Heart left ventricle (tissue), 16 donors: ENCODE measurements around the gene ANXA8. TPM values are rescaled to one million over a fixed set of nuclear protein-coding genes. Genes with fewer than 3 reads are reported as not detected.
"Not testable (repeated sequence)": the region's sequence is repeated elsewhere in the genome, so short reads cannot be mapped to it uniquely, and the experiment has no call there.

Source experiments
- ATAC-seq, 4 donors: fragments of 200-7000 bp; cut with Tn5 transposase; one replicate each; pipeline ENCODE4 v1.9.1; 2020 to 2022; ENCODE audit warnings: moderate library complexity in 4 of 4, mild to moderate bottlenecking in 3 of 4, moderate number of reproducible peaks in 1 of 4
- DNase-seq, 5 donors: peaks; one replicate each; pipeline ENCODE4 v3.0.0-alpha.2; 2020
- H3K27ac ChIP-seq, 12 donors: fragments of 200-600 bp; sonication (generic) in 4 of 12; one replicate each; pipeline versions ENCODE4 v1.5.0 to v1.8.0; 2016 to 2022; ENCODE audit warnings: mild to moderate bottlenecking in 2 of 12
- H3K27me3 ChIP-seq, 9 donors: fragments of 200-600 bp; sonication (generic) in 2 of 9; one replicate each; pipeline versions ENCODE4 v1.5.1 to v1.8.0; 2016 to 2022; ENCODE audit warnings: mild to moderate bottlenecking in 3 of 9
- H3K36me3 ChIP-seq, 9 donors: fragments of 200-600 bp; sonication (generic) in 2 of 9; one replicate each; pipeline versions ENCODE4 v1.5.0 to v1.8.0; 2018 to 2022; ENCODE audit warnings: mild to moderate bottlenecking in 2 of 9
- H3K4me1 ChIP-seq, 12 donors: fragments of 200-600 bp; sonication (generic) in 4 of 12; one replicate each; pipeline versions ENCODE4 v1.5.0 to v1.8.0; 2016 to 2022; ENCODE audit warnings: mild to moderate bottlenecking in 3 of 12
- H3K4me3 ChIP-seq, 12 donors: fragments of 200-600 bp; sonication (generic) in 4 of 12; one replicate each; pipeline versions ENCODE4 v1.5.0 to v1.8.0; 2017 to 2022; ENCODE audit warnings: mild to moderate bottlenecking in 9 of 12, moderate library complexity in 4 of 12
- H3K9me3 ChIP-seq, 12 donors: fragments of 200-600 bp; sonication (generic) in 4 of 12; one replicate each; pipeline versions ENCODE4 v1.5.0 to v1.8.0; 2016 to 2022; ENCODE audit warnings: mild to moderate bottlenecking in 1 of 12
- WGBS, 4 donors: extraction: QIAGEN DNeasy Blood & Tissue Kit in 2 of 4; methylation state at CpG; one replicate each; pipeline versions ENCODE4 v1.1.5 to v1.1.7; 2013 to 2018; 5-methylcytosine and 5-hydroxymethylcytosine counted together
- intact Hi-C, 10 donors: fragments of 100-400 bp; cut with DNase I; formaldehyde crosslinking; loops; one replicate each; pipeline versions ENCODE4 v1.11.1 to v1.14.2; 2022
- polyA plus RNA-seq, 2 donors: library from polyadenylated mRNA; stranded (reverse); fragments of 200-250 nt; gene quantifications; one replicate each; pipeline ENCODE4 v1.2.3, GENCODE V29; 2013
- total RNA-seq, 9 donors: library from RNA; depleted of rRNA in 2 of 9; stranded (reverse); fragments of >200 nt in 2 of 9; fragmentation: NEBNext Ultra II Directional in 3 of 9; extraction: Animal tissue kit (Norgen Biotek cat#: 25700) in 3 of 9; gene quantifications; one replicate each; pipeline versions ENCODE4 v1.1.0 to v1.2.4, GENCODE V29; 2016 to 2023
- donor health status: ischemic (EF 13 %, LVEDD 7.1; RV severe dilation, severe dysfunction).
- donor health status: healthy with polysubstance abuse.
- donor health status: DM: no; HTN: yes; CAD: no.
- donor health status: DM: no; HTN: no; CAD: no.
- donor health status: ischemic (EF 25% LVEDD 6.9; RV normal size, moderate dysfunction).
- donor health status: ischemic (EF 25% LVEDD 5.7; RV mildly dilated, moderate dysfunction).
- donor health status: healthy.
- donor health status: DM: yes; HTN: yes; CAD: no.
- donor health status: ischemic (EF 35%, LVEDD 5.7; RV mildly dilated, moderate dysfunction).
- donor health status: nonischemic (EF 11% LVEDD 7.7; RV severe dilation, severe dysfunction).
- donor health status: DM: yes; HTN: yes; CAD: no.
- donor health status: PGD.
- donor health status: ischemic (EF 29% LVEDD 5.4; RV normal size, mild dysfunction).
- donor health status: nonischemic (EF 23%, LVEDD 6.1; RV moderate dilation, normal function).

ANXA8 gene
- total and polyA plus RNA-seq, 11 donors: 0.15 to 52.4 (median 0.31) TPM; not detected in 6

DNA sequence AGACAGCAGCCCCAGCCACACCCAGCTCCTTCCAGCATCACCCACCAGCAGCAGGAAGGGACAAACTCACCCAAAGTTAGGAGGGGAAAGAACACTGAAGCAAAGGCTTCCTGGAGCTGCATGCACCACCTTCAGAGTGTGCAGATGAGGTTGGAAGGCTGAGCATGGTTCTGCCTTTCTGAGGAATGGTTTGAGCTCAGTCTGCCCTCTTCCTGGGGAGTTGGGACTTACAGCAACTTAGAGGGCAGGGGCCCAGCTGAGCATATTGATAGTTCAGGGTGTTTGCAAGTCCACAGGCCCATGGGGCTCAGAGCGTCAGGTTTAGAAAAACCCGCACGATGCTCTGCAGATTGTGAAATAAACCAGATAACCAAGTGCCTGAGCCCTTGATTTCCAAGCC is 3.8 kb downstream of the ANXA8 start:
- DNase-seq, H3K27me3 ChIP-seq, H3K4me1 ChIP-seq, intact Hi-C loops, ATAC-seq, H3K9me3 ChIP-seq, H3K4me3 ChIP-seq, H3K36me3 ChIP-seq, H3K27ac ChIP-seq: not testable (repeated sequence)
- no CpG with 5 or more reads among the region's 3 CpGs for WGBS, 4 donors

DNA sequence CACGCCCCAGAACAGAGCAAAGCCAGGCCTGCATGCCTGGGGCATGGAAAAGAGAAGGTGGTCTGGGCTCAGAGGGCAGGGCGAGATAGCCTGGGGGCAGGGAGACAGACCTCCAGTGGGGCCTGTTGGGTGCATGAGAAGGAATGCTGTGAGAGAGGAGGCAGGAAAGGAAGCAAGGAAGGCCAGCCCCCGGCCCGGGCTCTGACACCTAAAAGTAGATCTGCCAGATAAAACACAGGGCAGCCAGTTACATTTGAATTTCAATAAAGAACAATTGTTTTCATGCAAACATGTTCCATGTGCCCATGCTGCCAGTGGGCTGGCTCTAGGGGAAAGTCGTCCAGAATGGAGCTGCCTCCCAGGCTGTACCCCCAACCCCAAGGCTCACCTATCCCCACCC is 5.8 kb downstream of the ANXA8 start:
- H3K27ac ChIP-seq, intact Hi-C loops, H3K4me3 ChIP-seq, H3K9me3 ChIP-seq, H3K27me3 ChIP-seq, ATAC-seq, H3K36me3 ChIP-seq, DNase-seq, H3K4me1 ChIP-seq: not testable (repeated sequence)
- 45 to 79% (median 62%) methylated on average over 3 to 4 of the region's 5 CpGs for WGBS, 4 donors

DNA sequence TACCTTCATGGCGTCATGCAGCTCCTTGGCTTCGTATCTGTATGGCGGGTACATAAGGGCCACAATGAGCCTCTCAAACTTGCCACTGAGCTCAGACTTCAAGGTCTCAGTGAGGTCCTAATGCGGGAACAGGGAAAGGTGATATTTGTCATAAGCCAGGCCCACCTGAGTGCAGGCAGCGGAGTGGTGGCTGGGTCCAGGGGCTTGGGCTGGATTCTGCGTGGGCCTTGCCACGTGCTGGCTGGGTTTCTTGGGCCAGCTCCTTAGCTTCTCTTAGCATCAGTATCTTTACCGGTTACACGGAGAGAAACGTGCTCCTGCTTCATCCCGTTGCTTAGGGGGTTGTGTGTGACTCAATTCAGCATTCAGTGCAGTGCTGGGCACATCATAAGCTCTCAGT is 6.8 kb downstream of the ANXA8 start:
- H3K27me3 ChIP-seq, H3K4me1 ChIP-seq, intact Hi-C loops, H3K27ac ChIP-seq, H3K4me3 ChIP-seq, H3K36me3 ChIP-seq, H3K9me3 ChIP-seq, ATAC-seq, DNase-seq: not testable (repeated sequence)
- 93% methylated on average over 9 of the region's 11 CpGs; no CpG with 5 or more reads in 2 of the 4 donors for WGBS, 4 donors

DNA sequence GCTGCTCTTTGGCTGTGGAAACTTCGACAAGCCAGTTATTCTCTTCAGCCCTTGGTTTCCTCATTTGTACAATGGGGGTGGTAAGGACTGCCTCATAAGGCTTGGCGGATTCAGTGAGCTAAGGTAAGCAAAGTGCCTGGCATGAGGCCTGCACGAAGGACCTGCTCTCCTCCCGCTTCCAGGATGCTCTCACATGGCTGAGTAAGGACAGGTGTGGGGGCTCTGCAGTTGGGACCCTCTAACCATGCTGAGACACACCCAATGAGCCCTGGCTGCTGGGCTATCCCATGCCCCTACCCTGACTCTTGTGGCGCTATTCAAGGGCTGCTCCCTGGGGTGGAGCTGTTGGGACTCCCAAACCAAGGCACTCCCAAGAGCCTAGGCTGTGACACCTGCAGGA is 8.8 kb downstream of the ANXA8 start:
- H3K27me3 ChIP-seq, H3K9me3 ChIP-seq, H3K4me3 ChIP-seq, H3K27ac ChIP-seq, DNase-seq, intact Hi-C loops, H3K4me1 ChIP-seq, ATAC-seq, H3K36me3 ChIP-seq: not testable (repeated sequence)
- 88 to 89% methylated on average over 5 of the region's 5 CpGs; no CpG with 5 or more reads in 2 of the 4 donors for whole genome bisulfite sequencing, 4 donors

DNA sequence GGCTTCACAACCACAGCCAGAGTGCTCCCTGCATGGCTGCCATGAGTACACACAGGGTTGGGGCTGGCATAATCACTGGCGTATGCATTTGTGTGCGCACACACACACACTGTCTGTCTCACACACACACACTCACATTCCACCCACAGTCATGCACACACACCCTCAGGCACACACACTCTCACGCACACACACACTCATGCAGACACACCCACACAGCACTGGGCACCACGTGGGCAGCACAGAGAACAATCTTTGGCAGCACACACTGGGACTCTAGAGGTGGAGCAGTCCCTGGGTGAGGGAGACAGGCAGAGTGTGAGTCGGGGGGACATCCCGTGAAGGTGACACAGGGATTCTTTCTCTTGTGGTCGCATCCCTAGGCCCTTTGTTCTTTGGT is 10.4 kb downstream of the ANXA8 start:
- H3K4me1 ChIP-seq, DNase-seq, H3K27ac ChIP-seq, H3K4me3 ChIP-seq, H3K9me3 ChIP-seq, intact Hi-C loops, H3K27me3 ChIP-seq, H3K36me3 ChIP-seq: not testable (repeated sequence)
- no CpG with 5 or more reads among the region's 7 CpGs for WGBS, 4 donors
- peak in 1 of 4 donors; percentile 8 for ATAC-seq

DNA sequence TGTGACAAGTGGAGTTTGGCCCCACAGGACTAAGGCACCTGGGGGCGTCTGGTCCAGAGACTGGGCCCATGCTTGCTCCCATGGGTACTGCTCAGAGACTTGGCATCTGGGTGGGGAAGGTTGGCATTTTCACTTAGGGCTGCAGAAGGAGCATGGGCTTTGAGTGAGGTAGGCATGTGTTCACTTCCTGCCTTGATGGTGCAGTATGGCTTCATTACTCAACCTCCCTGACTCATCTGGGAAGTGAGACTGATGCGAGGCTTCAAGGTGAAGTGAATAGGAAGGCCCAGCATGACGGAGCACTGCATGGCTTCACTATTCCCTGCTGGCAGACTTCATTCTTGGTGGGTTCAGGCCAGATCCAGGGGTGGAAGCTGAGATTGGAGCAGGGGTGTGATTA is 11.3 kb downstream of the ANXA8 start:
- H3K4me3 ChIP-seq, H3K27me3 ChIP-seq, ATAC-seq, H3K9me3 ChIP-seq, intact Hi-C loops, H3K27ac ChIP-seq, H3K4me1 ChIP-seq, H3K36me3 ChIP-seq, DNase-seq: not testable (repeated sequence)
- 82 to 100% methylated on average over 1 of the region's 3 CpGs; no CpG with 5 or more reads in 2 of the 4 donors for WGBS, 4 donors

DNA sequence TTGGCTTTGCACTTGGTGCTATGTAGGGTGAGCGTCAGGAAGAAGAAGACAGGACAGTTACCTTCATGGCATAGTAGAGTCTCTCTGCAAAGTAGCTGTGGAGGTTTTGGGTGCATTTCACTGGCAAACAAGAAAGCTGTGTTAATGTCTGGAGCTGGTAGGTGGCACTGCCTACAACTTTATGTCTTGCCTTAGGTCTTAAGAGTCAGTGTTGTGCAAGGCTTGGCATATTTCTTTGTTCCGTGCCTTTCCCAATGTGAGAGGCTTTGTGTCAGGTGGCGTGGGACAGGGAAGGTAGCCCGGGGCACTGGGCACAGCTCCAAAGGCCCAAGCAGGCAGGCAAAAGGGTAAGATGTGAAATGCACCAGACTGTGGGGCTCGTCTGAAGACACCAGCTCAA is 11.8 kb downstream of the ANXA8 start:
- H3K4me3 ChIP-seq, H3K4me1 ChIP-seq, intact Hi-C loops, H3K36me3 ChIP-seq, H3K27ac ChIP-seq, DNase-seq, H3K27me3 ChIP-seq, H3K9me3 ChIP-seq, ATAC-seq: not testable (repeated sequence)
- no CpG with 5 or more reads among the region's 5 CpGs for WGBS, 4 donors

DNA sequence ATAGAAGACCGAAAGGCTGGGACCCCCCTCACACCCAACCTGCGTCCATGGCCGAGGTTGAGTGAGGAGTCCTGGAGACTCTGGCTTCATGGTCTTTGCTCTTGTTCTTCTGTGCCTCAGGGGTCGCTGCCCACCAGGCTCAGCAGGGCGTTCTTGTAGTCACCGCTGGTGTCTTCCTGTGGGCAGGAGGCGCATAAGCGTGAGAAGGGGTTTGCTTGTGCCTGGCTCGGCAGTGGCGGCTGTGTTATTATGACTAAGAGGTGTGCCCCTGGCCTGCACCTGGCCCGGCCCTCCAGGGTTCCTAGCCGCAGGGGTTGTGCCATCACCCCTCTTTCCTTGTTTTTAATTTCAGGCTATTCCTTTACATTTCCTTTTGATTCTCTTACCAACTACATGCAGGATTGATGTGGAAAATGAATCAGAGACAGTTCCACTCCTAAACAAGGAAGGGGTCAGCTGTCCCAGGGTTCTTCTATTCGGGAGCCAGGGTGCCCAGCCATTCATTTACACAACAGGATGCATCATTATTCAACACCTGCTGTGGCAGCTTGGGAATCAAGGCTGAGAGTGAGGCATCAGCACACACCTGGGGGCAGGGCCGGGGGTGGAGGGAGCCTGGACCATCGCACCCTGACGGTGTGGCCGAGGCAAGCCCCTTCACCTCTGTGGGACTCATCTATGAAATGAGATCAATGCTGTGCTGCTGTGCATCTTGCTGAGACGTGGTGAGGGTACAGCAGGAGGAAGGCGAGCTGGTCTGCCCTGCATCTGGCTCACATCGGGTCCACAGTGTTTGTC is 15.0 kb downstream of the ANXA8 start:
- H3K27me3 ChIP-seq, H3K27ac ChIP-seq, H3K36me3 ChIP-seq, H3K4me3 ChIP-seq, ATAC-seq, H3K9me3 ChIP-seq, H3K4me1 ChIP-seq, intact Hi-C loops: not testable (repeated sequence)
- 79 to 91% (median 87%) methylated on average over 9 to 15 of the region's 20 CpGs for WGBS, 4 donors
- peak in 1 of 5 donors; percentile 38 for DNase-seq

DNA sequence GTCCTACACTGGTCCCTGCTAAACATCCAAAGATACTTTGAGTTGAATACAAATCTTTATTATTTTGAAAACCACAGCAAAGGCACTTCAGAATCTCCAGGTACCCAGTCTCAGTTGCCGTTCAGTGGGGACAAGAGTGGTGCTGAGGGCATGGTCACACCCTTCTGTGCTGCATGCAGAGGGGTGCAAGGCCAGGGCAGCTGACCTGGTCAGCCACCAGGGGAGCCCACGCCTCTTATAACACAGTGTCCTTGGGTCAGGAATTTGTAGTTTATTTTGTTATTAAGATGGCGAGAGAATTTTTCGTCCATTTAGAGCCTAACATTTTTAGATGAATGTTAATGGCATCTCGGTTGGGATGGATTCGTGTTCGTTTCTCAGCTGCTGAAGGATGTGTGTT is 16.0 kb downstream of the ANXA8 start:
- DNase-seq, H3K27me3 ChIP-seq, H3K4me3 ChIP-seq, H3K4me1 ChIP-seq, intact Hi-C loops, H3K27ac ChIP-seq, H3K36me3 ChIP-seq, ATAC-seq, H3K9me3 ChIP-seq: not testable (repeated sequence)
- WGBS, 4 donors: 79 to 97% (median 91%) methylated on average over 4 to 5 of the region's 7 CpGs; no CpG with 5 or more reads in 1 of the 4 donors

DNA sequence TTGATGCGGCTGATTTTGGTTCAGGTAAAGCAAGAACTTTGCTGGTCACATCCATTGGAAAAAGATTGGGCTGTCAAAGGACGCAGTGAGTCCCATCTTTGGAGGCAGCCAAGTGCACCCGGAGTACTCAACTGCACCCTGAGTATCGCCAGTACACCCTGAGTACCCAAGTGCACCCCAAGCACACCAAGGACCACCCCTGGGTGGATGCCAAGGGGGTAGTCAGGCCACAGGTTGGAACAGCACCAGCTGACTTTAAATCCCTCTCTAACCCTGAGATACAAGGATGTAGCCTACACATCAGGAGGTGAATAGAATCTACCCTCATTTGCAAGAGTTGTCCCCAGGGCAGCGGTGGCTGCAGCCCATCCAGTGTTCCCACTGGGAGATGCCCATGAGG is 16.5 kb downstream of the ANXA8 start:
- WGBS, 4 donors: 90 to 100% (median 93%) methylated on average over 2 to 5 of the region's 5 CpGs
- H3K9me3 ChIP-seq, DNase-seq, H3K4me3 ChIP-seq, H3K36me3 ChIP-seq, H3K4me1 ChIP-seq, H3K27me3 ChIP-seq, H3K27ac ChIP-seq, ATAC-seq, intact Hi-C loops: not testable (repeated sequence)

DNA sequence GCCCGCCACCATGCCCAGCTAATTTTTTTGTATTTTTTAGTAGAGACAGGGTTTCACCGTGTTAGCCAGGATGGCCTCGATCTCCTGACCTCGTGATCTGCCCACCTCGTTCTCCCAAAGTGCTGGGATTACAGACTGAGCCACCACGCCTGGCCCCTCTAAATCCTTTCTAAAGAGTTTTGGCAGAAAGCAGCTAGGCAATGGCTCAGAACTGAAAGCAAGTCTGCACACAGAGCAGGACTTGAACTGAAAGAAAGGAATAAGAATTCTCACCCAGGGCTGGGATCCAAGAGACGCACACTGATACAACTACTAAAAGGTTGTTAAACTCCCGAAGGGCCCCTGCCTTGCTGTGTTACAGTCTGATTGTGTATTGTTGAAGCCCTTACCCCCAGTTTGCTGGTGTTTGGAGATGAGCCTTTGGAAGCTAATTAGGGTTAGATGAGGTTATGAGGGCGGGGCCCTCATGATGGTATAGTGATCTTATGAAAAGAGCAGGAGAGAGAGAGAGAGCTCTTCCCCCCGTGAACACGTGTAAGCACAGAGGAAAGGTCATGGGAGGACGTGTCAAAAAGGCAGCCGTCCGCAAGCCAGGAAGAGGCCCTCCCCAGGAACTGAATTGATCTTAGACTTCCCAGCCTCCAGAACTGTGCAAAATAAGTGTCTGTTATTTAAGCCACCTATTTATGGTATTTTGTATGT is 18.5 kb downstream of the ANXA8 start:
- WGBS, 4 donors: 63 to 76% (median 69%) methylated on average over 11 to 14 of the region's 14 CpGs
- not testable (repeated sequence) for H3K9me3 ChIP-seq

More for the DNA sequence above, 18.5 kb downstream of the ANXA8 start:
- H3K36me3 ChIP-seq, H3K27me3 ChIP-seq, DNase-seq, H3K27ac ChIP-seq, H3K4me1 ChIP-seq, H3K4me3 ChIP-seq, intact Hi-C loops, ATAC-seq: not testable (repeated sequence)
